ENCODE results near the gene DSC1. TPM values are rescaled to one million over a fixed set of nuclear protein-coding genes. Genes with fewer than 3 reads are reported as not detected.
"Not testable (repeated sequence)": the region's sequence is repeated elsewhere in the genome, so short reads cannot be mapped to it uniquely, and the experiment has no call there.

DSC1 gene
- total RNA-seq, 1 donor from 2014 or later, result 7.5 TPM

GRCh38 chr18:31138709-31139108 lies 23.9 kb downstream of the DSC1 start:
- H3K9me3 ChIP-seq (replicated peaks), result no peaks in the 10 kb centered on the region
- H3K4me1 ChIP-seq, result no peaks in the 10 kb centered on the region
- no peak overlapping the region for H3K4me3 ChIP-seq
- intact Hi-C loops (cut with micrococcal nuclease), result no loop called here
- no peaks in the 10 kb centered on the region for H3K36me3 ChIP-seq
- TF ChIP-seq CTCF (IDR thresholded peaks at IDR 0.05; ENCODE audit: borderline replicate concordance), result no peak
- DNase-seq, result no peak
- no peaks in the 10 kb centered on the region for H3K27me3 ChIP-seq (ENCODE audit: low read depth)
- H3K27ac ChIP-seq (replicated peaks), result no peak overlapping the region

DNA sequence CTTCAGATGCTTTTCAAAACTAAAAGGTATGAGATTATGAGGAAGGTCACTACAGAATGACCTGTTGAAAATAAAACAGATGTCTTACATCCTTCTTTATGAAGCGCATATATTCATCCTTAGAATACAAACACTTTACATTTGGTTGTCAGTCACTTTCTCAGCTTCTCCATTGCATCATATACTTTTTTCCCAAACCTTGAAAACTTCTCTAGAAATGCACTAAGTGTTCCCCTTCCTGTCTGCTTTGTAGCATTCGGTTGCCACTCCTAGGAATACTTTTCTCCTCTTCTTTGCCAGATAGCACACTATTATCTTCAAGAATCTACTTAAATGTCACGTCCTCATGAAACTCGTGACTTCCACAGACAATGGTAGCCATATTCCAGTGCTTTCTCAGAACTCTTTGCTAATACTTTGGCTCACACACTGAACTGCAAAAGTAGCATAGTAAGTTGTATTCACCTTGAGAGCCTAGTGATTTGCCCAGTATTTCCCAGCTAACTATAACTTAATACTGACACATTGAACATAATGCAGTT lies 27.6 kb downstream of the DSC1 start:
- no peaks in the 10 kb centered on the region for H3K27me3 ChIP-seq (ENCODE audit: low read depth)
- H3K4me1 ChIP-seq, result no peaks in the 10 kb centered on the region
- intact Hi-C loops (cut with micrococcal nuclease), result no loop called here
- no peak for TF ChIP-seq CTCF (IDR thresholded peaks at IDR 0.05; ENCODE audit: borderline replicate concordance)
- no peaks in the 10 kb centered on the region for H3K36me3 ChIP-seq
- DNase-seq, result no peak
- H3K4me3 ChIP-seq, result no peak overlapping the region
- no peak overlapping the region for H3K27ac ChIP-seq (replicated peaks)
- H3K9me3 ChIP-seq (replicated peaks), result no peaks in the 10 kb centered on the region

- Histone ChIP-seq H3K27ac (replicated peaks) (no peak overlapping the region), H3K4me1 (no peaks in the 10 kb centered on the region), H3K27me3 (ENCODE audit: low read depth) (no peaks in the 10 kb centered on the region), H3K36me3 (no peaks in the 10 kb centered on the region), H3K4me3 (no peak overlapping the region), H3K9me3 (replicated peaks) (peaks cover 2% of the 10 kb centered on the region)
- no peak for TF ChIP-seq CTCF (IDR thresholded peaks at IDR 0.05; ENCODE audit: borderline replicate concordance)
- DNase-seq, result no peak
- intact Hi-C loops (cut with micrococcal nuclease), result no loop called here
Observed at GRCh38 chr18:31129398-31130115, 33.1 kb downstream of the DSC1 start.

DNA sequence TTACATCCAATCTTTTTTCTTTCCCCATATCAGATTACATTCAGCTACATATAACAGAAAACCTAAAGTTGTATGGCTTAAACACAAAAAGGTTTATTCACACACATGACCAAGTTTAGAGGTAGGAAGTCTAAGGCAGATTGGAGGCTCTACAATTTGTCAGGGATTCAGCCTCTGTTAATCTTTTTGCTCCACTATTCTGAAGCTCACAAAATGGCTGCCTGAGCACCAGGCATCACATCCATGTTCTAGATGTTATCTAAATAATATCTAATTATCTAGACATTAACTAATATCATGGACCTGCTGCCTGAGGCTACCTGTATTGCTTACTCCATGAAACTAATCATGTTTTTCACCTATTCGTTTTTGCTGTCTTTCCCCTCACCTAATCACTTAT lies 36.8 kb downstream of the DSC1 start:
- Histone ChIP-seq H3K4me3 (no peak overlapping the region), H3K36me3 (no peaks in the 10 kb centered on the region), H3K27me3 (ENCODE audit: low read depth) (no peaks in the 10 kb centered on the region), H3K4me1 (no peaks in the 10 kb centered on the region), H3K27ac (replicated peaks) (no peak overlapping the region), H3K9me3 (replicated peaks) (peaks cover 2% of the 10 kb centered on the region)
- intact Hi-C loops (cut with micrococcal nuclease), result no loop called here
- DNase-seq, result no peak
- TF ChIP-seq CTCF (IDR thresholded peaks at IDR 0.05; ENCODE audit: borderline replicate concordance), result no peak

GRCh38 chr18:31123125-31123524 lies 39.5 kb downstream of the DSC1 start:
- DNase-seq; H3K9me3 ChIP-seq (replicated peaks); H3K27ac ChIP-seq (replicated peaks); H3K36me3 ChIP-seq; H3K27me3 ChIP-seq (ENCODE audit: low read depth); H3K4me1 ChIP-seq; intact Hi-C loops (cut with micrococcal nuclease); H3K4me3 ChIP-seq: not testable (repeated sequence)

DNA sequence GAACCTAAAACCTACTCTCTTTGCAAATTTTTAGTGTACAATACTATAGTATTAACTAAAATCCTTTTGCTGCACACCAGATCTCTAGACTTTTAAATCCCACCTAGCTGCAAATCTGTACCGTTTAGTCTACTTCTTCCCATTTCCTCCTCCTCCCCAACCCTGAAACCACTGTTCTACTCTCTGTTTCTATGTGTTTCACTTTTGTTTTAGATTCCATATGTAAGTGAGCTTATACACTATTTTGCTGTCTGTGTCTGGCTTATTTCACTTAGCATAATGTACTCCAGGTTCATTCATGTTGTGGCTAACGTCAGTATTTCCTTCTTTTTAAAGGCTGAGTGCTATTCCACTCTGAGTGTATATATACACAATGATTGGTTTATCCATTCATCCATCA lies 42.1 kb downstream of the DSC1 start:
- no peak for TF ChIP-seq CTCF (IDR thresholded peaks at IDR 0.05; ENCODE audit: borderline replicate concordance)
- Histone ChIP-seq H3K36me3 (no peaks in the 10 kb centered on the region), H3K27ac (replicated peaks) (no peak overlapping the region), H3K27me3 (ENCODE audit: low read depth) (no peaks in the 10 kb centered on the region), H3K4me3 (no peak overlapping the region), H3K4me1 (no peaks in the 10 kb centered on the region), H3K9me3 (replicated peaks) (no peaks in the 10 kb centered on the region)
- intact Hi-C loops (cut with micrococcal nuclease), result no loop called here
- DNase-seq, result no peak

Measured in left ventricle myocardium inferior (tissue), 1 donor.